HG03064 (cell line): ENCODE data around the gene KLHL2.
"Not testable (repeated sequence)": the region's sequence is repeated elsewhere in the genome, so short reads cannot be mapped to it uniquely, and the experiment has no call there.

Experiments used
- ATAC-seq: cut with Tn5 transposase; IDR thresholded peaks from one replicate; pipeline ENCODE4 v1.9.1; 2021; ENCODE audit warnings: low read depth; ENCODE audit not compliant: unreplicated experiment

The KLHL2 gene

GRCh38 chr4:165199286-165199685 is 8.1 kb upstream of the KLHL2 start:
- no peak for ATAC-seq

- no peak for ATAC-seq
Observed at GRCh38 chr4:165199722-165200121, 7.6 kb upstream of the KLHL2 start.

DNA sequence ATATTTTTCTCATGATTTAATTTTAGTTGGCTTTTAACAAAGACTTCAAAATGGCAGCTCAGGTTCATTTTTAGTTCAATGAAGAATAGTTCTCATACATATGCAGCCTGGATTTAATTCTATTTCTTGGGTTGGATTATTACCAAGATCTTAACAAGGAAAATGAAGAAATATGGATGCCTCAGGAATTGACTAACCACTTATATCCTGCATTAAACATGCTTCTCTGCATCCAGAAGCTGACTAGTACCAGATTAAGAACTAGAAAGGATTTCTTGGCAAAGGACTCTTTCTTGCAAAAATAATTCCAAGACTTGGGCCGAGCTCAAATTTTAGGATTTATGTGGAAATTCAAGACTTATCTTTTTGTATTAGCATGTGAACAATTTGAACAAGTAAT is 5.6 kb upstream of the KLHL2 start:
- ATAC-seq = no peak

DNA sequence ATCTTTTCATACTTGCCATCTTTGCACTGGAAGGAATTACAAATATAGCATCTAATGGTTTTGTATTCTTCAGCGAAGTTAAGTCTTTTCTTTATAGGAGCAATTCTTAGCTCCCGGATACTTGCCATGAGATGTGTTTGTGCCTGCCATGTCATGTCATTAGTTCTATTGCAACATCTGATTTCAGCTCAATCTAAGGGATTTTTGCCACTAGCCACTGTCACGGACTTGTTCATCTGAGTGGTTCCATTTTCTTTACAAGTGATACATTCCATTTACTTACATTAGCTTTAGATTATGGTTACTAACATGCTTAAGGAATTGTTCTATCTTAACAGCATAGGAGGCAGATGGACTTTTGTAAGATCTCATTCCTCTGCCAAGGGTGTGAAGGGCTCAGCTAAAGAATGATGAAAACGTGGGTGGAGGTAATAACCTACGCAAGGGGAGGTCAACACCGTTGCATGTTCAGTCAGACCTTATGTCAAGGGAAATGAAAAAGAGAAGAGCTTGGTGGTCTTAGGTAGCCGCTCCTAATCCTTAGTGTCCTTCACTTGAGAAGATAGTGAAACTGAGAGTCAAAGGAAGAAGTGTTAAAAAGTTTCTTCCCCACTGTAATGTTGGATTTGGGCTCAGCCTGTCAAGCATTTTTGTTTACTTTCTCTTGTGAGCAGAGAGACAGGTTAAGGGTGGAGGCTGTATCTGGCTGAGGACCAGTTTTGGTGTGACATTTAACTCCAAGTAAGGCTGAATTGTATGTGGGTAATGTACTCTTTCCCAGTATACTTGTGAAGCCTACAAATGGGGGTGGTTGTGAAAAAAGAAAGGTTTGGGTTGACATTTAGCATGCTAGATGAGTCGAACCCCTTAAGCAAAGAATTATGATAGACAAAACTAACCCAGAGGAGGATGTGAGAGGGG is 3.6 kb upstream of the KLHL2 start:
- ATAC-seq = no peak

DNA sequence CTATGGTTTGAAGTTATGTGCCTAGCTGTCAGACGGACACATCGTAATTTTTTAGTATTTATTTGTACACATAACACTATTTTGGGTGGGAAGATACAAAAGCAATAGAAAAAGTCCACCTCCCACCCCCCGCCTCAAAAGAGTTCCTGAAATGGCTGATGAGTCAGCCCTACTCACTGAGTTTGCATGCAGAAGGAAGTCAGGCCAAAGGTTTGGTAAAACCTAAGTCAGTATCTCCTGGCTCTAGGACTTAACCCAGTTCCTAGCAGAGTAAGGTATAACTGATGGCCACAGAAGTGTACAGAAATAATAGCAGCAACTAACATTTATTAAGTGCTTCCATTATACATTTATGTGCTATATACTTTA is 2.9 kb upstream of the KLHL2 start:
- ATAC-seq = no peak

- ATAC-seq = peak; percentile 25
Observed at GRCh38 chr4:165207016-165207430, 338 bp upstream of the KLHL2 start.

DNA sequence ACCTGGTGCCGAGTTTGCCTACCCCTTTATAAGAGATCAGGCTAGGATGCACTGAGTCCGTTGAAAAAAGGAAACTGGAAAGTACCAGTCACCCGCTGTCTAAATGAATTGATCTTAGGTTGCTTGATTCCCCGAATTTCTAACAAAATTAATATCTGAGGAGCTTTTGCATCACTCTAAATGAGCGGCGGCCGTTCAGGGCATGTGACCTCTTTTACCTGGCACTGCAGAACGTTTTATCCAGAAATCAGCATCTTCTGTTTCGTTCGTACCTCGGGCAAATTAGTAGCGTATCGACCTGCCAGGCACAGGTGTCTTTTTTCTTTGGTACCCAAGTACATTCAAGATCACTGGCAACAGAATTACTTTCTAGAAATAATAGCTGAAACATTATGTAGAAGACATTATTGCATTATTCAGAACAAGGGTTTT is 876 bp downstream of the KLHL2 start:
- no peak for ATAC-seq

GRCh38 chr4:165208741-165209388 is 1.5 kb downstream of the KLHL2 start:
- ATAC-seq = no peak

- ATAC-seq = no peak
Observed at GRCh38 chr4:165209796-165210195, 2.4 kb downstream of the KLHL2 start.

- no peak for ATAC-seq
Observed at GRCh38 chr4:165210566-165210965, 3.2 kb downstream of the KLHL2 start.

DNA sequence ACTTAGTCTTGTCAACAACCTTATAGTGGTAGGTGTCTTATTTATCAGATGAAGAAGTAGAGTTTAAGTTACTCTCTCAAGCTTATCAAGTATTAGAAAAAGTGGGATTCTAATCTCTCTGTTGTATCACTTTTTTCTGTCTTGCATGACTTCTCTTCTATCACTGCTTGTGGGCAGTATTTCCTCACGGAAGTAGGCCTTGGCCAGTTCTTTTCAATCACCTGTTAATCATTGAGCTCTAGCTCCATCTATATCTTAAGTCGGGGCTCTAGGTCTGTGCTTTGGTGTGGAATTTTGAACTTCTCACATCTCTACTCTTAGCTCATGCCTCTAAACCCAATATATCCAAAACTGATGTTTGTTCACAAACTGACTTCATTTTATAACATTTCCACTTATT is 5.3 kb downstream of the KLHL2 start:
- ATAC-seq = not testable (repeated sequence)

DNA sequence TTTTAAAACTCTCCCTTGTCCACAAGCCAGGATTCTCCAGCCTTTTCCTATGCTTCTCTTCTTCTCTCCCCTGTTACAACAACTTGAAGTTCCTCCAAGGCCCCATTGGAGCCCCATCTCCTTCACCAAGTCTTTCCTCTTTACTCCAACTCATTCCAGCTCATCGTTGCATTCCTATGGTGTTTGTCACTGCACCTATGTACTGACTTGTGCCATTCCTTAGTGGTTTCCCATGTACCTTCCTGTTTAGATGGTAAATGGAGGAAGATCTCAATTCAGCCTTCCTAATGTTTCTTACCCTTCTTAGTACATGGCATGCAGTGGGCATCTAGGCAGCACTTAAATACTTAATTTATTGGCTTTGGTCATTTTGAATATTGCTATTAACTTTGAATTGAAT is 6.0 kb downstream of the KLHL2 start:
- not testable (repeated sequence) for ATAC-seq

GRCh38 chr4:165213991-165214709 is 6.8 kb downstream of the KLHL2 start:
- ATAC-seq = not testable (repeated sequence)

- ATAC-seq = peak; percentile 40
Observed at GRCh38 chr4:165215034-165215751, 7.8 kb downstream of the KLHL2 start.

DNA sequence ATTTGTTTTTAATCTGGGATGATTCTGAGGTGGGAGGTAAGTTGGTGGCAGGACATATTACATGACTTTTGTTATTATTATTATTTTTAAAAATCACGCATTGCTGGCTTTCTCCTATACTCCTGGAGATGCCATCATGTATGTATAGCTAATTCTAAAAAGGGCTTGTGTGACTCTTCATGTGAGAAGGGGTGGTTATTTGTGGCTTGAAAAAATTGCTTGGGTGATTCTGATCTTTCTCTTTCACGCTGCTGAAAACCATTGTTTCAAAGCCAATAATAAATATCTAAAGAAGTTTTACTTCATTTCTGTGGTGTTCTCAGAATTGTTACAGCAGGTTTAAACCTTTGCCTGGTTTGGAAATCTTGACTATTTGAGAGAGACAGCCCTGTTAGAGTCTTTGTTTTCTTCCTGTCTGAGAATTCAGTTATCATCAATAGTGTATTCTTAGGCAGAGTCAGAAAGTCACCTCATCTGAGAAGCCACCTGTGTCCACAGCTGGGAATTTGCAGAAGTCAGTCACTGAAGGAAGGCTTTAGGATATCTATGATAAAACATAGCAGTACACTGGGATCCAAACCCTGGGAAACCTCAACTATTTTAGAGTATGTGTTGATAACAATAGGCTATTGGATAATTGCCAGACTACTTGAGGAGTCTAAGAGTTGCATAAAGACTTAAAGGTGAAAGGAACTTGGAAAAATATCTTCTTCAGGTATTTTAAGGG is 8.6 kb downstream of the KLHL2 start:
- ATAC-seq = peak; percentile 69

- ATAC-seq = no peak
Observed at GRCh38 chr4:165217325-165217724, 10.0 kb downstream of the KLHL2 start.

- ATAC-seq = not testable (repeated sequence)
Observed at GRCh38 chr4:165221306-165221705, 13.9 kb downstream of the KLHL2 start.

DNA sequence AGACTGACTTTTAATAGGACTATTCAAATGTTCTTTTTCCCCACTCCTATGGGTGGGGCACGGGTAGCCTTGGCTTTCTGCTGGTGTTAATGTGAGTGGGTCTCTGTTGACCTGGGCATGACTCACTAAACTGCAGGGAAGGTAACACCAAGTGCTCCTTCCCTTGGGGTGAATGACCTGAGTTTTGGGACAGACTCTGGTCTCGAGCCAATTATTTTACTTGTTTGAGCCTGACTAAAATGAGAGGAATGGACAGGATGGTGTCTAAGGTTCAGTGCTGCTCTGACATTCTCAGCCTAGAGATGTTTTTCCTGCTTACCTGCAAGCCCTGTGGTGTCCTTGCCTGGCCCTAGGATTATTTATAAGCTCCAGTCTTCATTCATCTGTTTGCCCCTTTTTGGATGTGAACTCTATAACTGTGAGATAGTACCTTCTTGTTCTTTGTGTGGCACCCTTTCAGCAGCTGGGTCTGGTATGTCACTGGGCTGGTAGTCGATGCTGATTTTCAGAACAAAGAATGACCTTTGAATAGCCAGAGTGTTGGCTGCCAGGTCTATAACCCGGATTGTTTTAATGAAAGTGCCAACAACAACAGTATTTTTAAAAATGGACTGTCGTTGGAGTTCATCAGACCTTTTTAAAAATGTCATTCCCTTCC is 14.8 kb downstream of the KLHL2 start:
- not testable (repeated sequence) for ATAC-seq

DNA sequence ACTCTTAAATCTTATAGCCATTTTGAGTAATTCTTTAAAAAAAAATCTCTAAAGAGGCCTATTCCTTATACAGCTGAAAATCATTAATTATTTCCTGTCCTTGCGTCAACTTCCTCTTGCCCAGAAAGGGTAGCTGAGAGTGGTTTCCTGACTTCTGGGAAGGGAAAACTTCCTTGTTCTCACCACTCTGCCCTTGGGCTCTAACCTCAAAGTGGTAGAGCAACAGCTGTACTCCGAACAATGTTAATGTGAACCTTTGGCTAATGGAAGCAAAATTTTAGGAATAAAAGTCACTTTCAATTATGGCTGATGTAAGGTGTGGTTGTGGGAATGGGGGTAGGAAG is 15.3 kb downstream of the KLHL2 start:
- no peak for ATAC-seq
